GM06990 (cell line): ENCODE measurements around the gene LSS.

ENCODE experiments used
- DNase-seq: peaks from one replicate; pipeline ENCODE4 v3.0.0-alpha.2; 2011; ENCODE audit not compliant: insufficient read length; ENCODE audit errors: extremely low read depth
- H3K27me3 ChIP-seq: replicated peaks from 2 replicates; pipeline ENCODE4 v1.6.0; 2011; ENCODE audit warnings: low read length; ENCODE audit not compliant: control insufficient read depth, insufficient read depth
- H3K36me3 ChIP-seq: 2 replicates; pipeline ENCODE4 v1.5.1; 2011; ENCODE audit warnings: low read length; ENCODE audit not compliant: control insufficient read depth, insufficient read depth
- H3K4me3 ChIP-seq: replicated peaks from 2 replicates; pipeline ENCODE4 v1.5.1; 2011; ENCODE audit warnings: low read depth, mild to moderate bottlenecking, control low read depth, low read length
- TF ChIP-seq, protein P1 (sequence below): IDR thresholded peaks from 2 replicates; pipeline ENCODE4 v1.5.1; 2011; ENCODE audit warnings: low read length, control low read depth, mild to moderate bottlenecking, inconsistent platforms; ENCODE audit not compliant: insufficient read depth, poor library complexity, severe bottlenecking

Gene LSS

GRCh38 chr21:46154955-46155513, 73.5 kb downstream of the LSS start:
- TF ChIP-seq, protein P1, sequence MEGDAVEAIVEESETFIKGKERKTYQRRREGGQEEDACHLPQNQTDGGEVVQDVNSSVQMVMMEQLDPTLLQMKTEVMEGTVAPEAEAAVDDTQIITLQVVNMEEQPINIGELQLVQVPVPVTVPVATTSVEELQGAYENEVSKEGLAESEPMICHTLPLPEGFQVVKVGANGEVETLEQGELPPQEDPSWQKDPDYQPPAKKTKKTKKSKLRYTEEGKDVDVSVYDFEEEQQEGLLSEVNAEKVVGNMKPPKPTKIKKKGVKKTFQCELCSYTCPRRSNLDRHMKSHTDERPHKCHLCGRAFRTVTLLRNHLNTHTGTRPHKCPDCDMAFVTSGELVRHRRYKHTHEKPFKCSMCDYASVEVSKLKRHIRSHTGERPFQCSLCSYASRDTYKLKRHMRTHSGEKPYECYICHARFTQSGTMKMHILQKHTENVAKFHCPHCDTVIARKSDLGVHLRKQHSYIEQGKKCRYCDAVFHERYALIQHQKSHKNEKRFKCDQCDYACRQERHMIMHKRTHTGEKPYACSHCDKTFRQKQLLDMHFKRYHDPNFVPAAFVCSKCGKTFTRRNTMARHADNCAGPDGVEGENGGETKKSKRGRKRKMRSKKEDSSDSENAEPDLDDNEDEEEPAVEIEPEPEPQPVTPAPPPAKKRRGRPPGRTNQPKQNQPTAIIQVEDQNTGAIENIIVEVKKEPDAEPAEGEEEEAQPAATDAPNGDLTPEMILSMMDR, result no peak
- no peak for DNase-seq
- no peak overlapping the region for H3K4me3 ChIP-seq
- H3K36me3 ChIP-seq, result no peaks in the 10 kb centered on the region
- H3K27me3 ChIP-seq, result no peaks in the 10 kb centered on the region

DNA sequence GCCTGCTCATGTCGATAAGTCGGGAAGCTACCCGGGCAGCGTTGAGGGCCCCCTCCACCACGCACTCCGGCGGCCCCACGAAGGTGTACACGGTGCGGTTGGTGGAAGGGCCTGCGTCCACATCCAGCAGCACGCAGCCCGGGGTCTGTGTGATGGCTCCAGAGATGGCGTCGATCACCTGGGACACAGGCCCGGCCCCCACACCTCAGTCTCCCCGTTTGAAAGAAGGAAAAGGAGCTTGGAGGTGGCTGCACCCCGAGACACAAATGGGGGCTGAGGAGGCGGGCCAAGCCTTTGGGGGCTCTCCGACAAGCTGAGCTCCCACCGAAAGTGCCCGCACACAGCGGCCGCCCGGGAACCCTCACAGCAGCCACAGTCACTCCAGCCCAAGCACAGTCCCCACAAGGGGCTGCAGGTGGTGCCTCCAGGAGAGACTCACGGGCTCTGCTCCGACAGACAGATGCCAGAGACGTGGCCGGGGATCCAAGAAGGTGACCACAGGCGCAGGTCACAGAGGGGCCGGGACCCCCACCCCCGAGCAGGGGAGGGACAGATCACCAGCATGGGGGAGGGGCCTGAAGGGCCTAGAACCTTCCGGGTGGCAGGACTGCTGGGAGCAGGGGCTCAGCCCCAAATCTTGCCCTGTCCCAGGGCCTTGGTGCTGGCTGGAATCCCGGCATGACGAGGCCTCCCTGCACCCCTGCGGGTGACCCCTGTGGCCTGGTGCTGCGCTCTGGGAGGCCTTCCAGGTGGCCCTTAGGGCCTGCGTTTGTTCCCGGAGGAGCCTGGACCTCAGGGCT, 74.2 kb downstream of the LSS start:
- no peaks in the 10 kb centered on the region for H3K27me3 ChIP-seq
- H3K36me3 ChIP-seq, result no peaks in the 10 kb centered on the region
- TF ChIP-seq, protein P1, result no peak
- DNase-seq, result no peak
- no peak overlapping the region for H3K4me3 ChIP-seq

DNA sequence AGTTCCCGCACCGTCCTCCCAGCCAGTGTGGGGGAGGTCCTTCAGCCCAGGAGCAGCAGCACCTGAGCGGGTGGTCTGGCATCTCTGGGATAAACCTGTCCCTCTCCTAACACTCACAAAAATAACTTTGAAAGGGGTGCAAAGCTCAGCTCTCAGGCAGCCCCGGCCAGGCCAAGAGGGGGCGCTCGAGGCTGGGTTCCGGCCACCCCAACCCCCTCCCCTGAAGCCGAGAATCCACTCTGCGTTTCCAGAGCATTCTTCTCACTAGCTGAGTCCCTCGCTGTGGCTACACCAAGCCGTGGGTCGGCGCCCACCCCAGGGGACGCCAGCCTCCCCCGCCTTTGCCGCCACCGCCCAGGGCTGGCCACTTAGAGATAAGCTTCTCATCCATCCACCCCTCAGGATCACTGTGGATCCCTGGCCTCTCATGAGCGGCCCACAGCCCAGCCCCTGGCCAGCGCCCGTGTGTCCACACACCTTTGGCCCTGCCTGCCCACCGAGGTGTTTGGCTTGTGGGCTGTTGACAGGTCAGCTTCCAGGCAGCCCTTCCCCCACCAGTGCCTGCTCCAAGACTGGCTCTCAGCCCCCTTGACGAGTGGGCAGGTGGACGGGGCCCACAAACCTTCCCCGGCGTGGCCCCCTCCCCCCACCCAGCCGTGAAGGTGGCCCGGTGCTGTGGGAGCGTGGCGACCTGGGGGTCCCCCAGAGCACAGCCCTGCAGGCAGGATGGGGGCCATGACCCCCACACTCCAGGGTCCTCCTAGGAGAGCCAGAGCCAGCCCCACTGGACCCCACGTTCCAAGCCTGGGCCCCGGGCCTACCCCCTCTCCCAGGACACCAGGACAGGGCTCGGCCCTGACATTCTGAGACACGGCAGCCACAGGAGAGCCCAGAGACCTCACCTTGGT, 75.1 kb downstream of the LSS start:
- H3K36me3 ChIP-seq, result no peaks in the 10 kb centered on the region
- TF ChIP-seq, protein P1, result peak; percentile 83
- H3K27me3 ChIP-seq, result no peaks in the 10 kb centered on the region
- DNase-seq, result no peak
- no peak overlapping the region for H3K4me3 ChIP-seq

DNA sequence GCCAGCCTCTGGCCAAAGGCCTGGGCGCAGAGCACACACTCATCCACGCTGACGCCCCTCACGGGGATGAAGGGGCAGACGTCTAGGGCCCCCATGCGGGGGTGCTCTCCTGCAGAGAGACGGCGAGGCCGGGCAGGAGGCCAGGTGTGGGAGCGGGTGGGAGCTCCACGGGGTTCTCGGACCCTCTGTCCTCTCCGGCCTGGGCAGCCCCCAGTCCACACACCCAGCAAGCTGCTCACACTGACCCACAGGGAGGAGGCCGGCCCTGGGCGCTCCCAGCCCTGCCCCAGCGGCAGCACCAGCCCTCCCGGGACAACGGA, 75.7 kb downstream of the LSS start:
- no peak overlapping the region for H3K4me3 ChIP-seq
- H3K27me3 ChIP-seq, result no peaks in the 10 kb centered on the region
- TF ChIP-seq, protein P1, result no peak
- H3K36me3 ChIP-seq, result no peaks in the 10 kb centered on the region
- no peak for DNase-seq

GRCh38 chr21:46151989-46152926, 76.3 kb downstream of the LSS start:
- TF ChIP-seq, protein P1, result no peak
- Histone ChIP-seq H3K27me3 (no peaks in the 10 kb centered on the region), H3K4me3 (no peak overlapping the region)

More at GRCh38 chr21:46151989-46152926, 76.3 kb downstream of the LSS start:
- no peaks in the 10 kb centered on the region for H3K36me3 ChIP-seq
- peak; percentile 5 for DNase-seq
